ENCODE data around the gene DNM1. TPM values are rescaled to one million over a fixed set of nuclear protein-coding genes. Genes with fewer than 3 reads are reported as not detected.

DNM1 gene
- total and polyA plus RNA-seq, 2 donors (not counting 3 experiments of a cell fraction or from before 2014, with no cell fraction given): 0.59 to 2.9 TPM

GRCh38 chr9:128180001-128180400, 23.2 kb upstream of the DNM1 start:
- no peak overlapping the region for H3K4me3 ChIP-seq (replicated peaks in 1 of 3; ENCODE audit: insufficient read depth in 1 of 3, low read depth in 1 of 3, low read length in 3 of 3)
- no peaks in the 10 kb centered on the region for H4K20me1 ChIP-seq (replicated peaks; ENCODE audit: control insufficient read depth, extremely low read depth, insufficient read depth, low read length)
- no peaks in the 10 kb centered on the region for H3K9me3 ChIP-seq (replicated peaks; ENCODE audit: control insufficient read depth, insufficient read depth, low read length)
- TF ChIP-seq MYC (IDR thresholded peaks at IDR 0.05; ENCODE audit: low read depth, low read length) (no peak), MAX (IDR thresholded peaks at IDR 0.05; ENCODE audit: insufficient read depth, insufficient read length) (no peak), POLR2AphosphoS5 (IDR thresholded peaks at IDR 0.05; ENCODE audit: insufficient read depth, low read depth, low read length) (no peak), CTCF (IDR thresholded peaks at IDR 0.05; ENCODE audit: extremely low read depth in 1 of 2, insufficient read depth in 1 of 2, low read depth in 1 of 2, low read length in 2 of 2) (no peak), FOS (IDR thresholded peaks at IDR 0.05; ENCODE audit: borderline replicate concordance, insufficient read depth, low read length) (no peak), GATA2 (IDR thresholded peaks at IDR 0.05; ENCODE audit: insufficient read depth, insufficient read length, low read depth, low read length) (no peak), JUN (IDR thresholded peaks at IDR 0.05; ENCODE audit: borderline replicate concordance, insufficient read depth, insufficient read length, low read depth) (no peak), POLR2A (IDR thresholded peaks at IDR 0.05; ENCODE audit: low read depth, low read length) (no peak), EZH2 (IDR thresholded peaks at IDR 0.05; ENCODE audit: borderline replicate concordance, low read depth, low read length, severe bottlenecking) (no peak)
- no peak overlapping the region for H3K9ac ChIP-seq (replicated peaks; ENCODE audit: extremely low read depth, insufficient read depth, low read length)
- ChIA-PET CTCF (no interaction called here), POLR2A (no interaction called here)
- FAIRE-seq (no peak), DNase-seq (ENCODE audit: low read depth, low spot score) (no peak)
- no peaks in the 10 kb centered on the region for H3K79me2 ChIP-seq (ENCODE audit: control insufficient read depth, insufficient read depth, low read length)
- no peaks in the 10 kb centered on the region for H3K27me3 ChIP-seq (ENCODE audit: control insufficient read depth in 2 of 2, insufficient read depth in 2 of 2, low read length in 2 of 2)
- H3K4me1 ChIP-seq (ENCODE audit: control insufficient read depth, extremely low read depth, insufficient read depth, low read length): no peaks in the 10 kb centered on the region
- intact Hi-C loops (cut with micrococcal nuclease): loop anchor here (5.0 kb wide), 1 partner anchor 162 kb away; the partner anchor contains the start of gene SLC27A4
- no peak overlapping the region for H3K27ac ChIP-seq (ENCODE audit: insufficient read depth, low read depth, low read length)
- dilution Hi-C loops (cut with MboI; ENCODE audit: extremely low pct_ligation_motif_present, low sequenced_read_pairs): no loop called here
- BruUV-seq (replicated peaks): no TSS peak
- no peaks in the 10 kb centered on the region for H3K9me1 ChIP-seq (replicated peaks; ENCODE audit: control insufficient read depth, extremely low read depth, insufficient read depth, low read length)
- H3K36me3 ChIP-seq (ENCODE audit: control insufficient read depth in 2 of 2, extremely low read depth in 1 of 2, insufficient read depth in 2 of 2, low read length in 2 of 2): peaks cover 26 to 49% of the 10 kb centered on the region in 2 experiments
- no peak overlapping the region for H3K4me2 ChIP-seq (ENCODE audit: insufficient read depth, low read length)
- no peak overlapping the region for H2AFZ ChIP-seq (ENCODE audit: low read depth, low read length)
